Tibial nerve (tissue), 3 donors: ENCODE measurements around the gene CD300LF.

Experiments used
- CTCF ChIP-seq, 5 experiments: fragments of 200-600 bp in 3 of 5; fragments of 450-650 bp in 2 of 5; sonication (generic) in 3 of 5; IDR thresholded peaks; one replicate each; pipeline ENCODE4 v1.5.1; 2016 to 2019; ENCODE audit warnings: antibody characterized with exemption in 5 of 5, mild to moderate bottlenecking in 3 of 5, moderate library complexity in 2 of 5
- POLR2A ChIP-seq, 2 donors: fragments of 450-650 bp; IDR thresholded peaks; one replicate each; pipeline ENCODE4 v1.6.1; 2017; ENCODE audit warnings: antibody characterized with exemption in 2 of 2, mild to moderate bottlenecking in 2 of 2, moderate library complexity in 2 of 2

- TF ChIP-seq POLR2A (IDR thresholded peaks at IDR 0.05), result no peak
- TF ChIP-seq CTCF (IDR thresholded peaks at IDR 0.05), result no peak
Observed at GRCh38 chr17:74645010-74645409, 67.7 kb downstream of the CD300LF start.
